NB4 (cell line): ENCODE measurements around the gene GNG13.

Experiments used
- CTCF ChIP-seq: IDR thresholded peaks from one replicate; pipeline ENCODE4 v1.5.1; 2012; ENCODE audit warnings: low read depth, low read length
- POLR2A ChIP-seq: IDR thresholded peaks from 2 replicates; pipeline ENCODE4 v1.6.1; 2011; ENCODE audit warnings: mild to moderate bottlenecking; ENCODE audit not compliant: insufficient read length; ENCODE audit errors: extremely low read depth

GRCh38 chr16:767743-768235 is 32.7 kb downstream of the GNG13 start:
- no peak for TF ChIP-seq CTCF
- TF ChIP-seq POLR2A: no peak
